OCI-LY7 (cell line): ENCODE results near the gene KRT79. TPM values are rescaled to one million over a fixed set of nuclear protein-coding genes. Genes with fewer than 3 reads are reported as not detected.
A peak's percentile ranks its signal among the peaks of the same experiment; 100 is the strongest.

Experiments used
- BruUV-seq: library from RNA; stranded (reverse); fragments of 400-500 nt; replicated peaks from 2 replicates; lab custom pipeline; 2021; lab: Mats Ljungman, UMichigan
- CTCF ChIA-PET: fragments of 300-600 bp; sonication (Branson Sonifier 250); formaldehyde crosslinking; loops from one replicate; lab custom pipeline; 2022; ENCODE audit warnings: antibody characterized with exemption; ENCODE audit not compliant: unreplicated experiment; lab: Charles Lee
- POLR2A ChIA-PET: fragments of 300-600 bp; sonication (Branson Sonifier 250); formaldehyde crosslinking; loops from one replicate; lab custom pipeline; 2022; ENCODE audit warnings: antibody characterized with exemption; lab: Charles Lee
- DNase-seq: peaks from one replicate; pipeline ENCODE4 v3.0.0-alpha.2; 2015; ENCODE audit warnings: low spot score
- H2AFZ ChIP-seq: fragments of 200-600 bp; sonication (generic), shearing (Covaris generic); 2 replicates; pipeline ENCODE4 v1.6.1; 2014; ENCODE audit warnings: mild to moderate bottlenecking, antibody characterized with exemption, low read length, moderate library complexity
- H3K27ac ChIP-seq: fragments of 200-600 bp; sonication (generic); 2 replicates; pipeline ENCODE4 v1.5.1; 2014; ENCODE audit warnings: mixed run types, low read depth, mild to moderate bottlenecking, moderate library complexity, low read length, inconsistent platforms; ENCODE audit not compliant: poor library complexity, severe bottlenecking
- H3K36me3 ChIP-seq: fragments of 200-600 bp; sonication (generic); 2 replicates; pipeline ENCODE4 v1.6.1; 2014; ENCODE audit warnings: mild to moderate bottlenecking, antibody characterized with exemption, low read length, moderate library complexity, mixed read lengths; ENCODE audit not compliant: insufficient read depth
- H3K4me1 ChIP-seq: fragments of 200-600 bp; sonication (generic); 2 replicates; pipeline ENCODE4 v1.5.1; 2014; ENCODE audit warnings: mild to moderate bottlenecking, low read length; ENCODE audit not compliant: insufficient read depth, poor library complexity, severe bottlenecking
- H3K4me2 ChIP-seq: fragments of 200-600 bp; sonication (generic); 2 replicates; pipeline ENCODE4 v1.6.1; 2014; ENCODE audit warnings: mild to moderate bottlenecking, low read length
- H3K4me3 ChIP-seq: fragments of 200-600 bp; sonication (generic); 2 replicates; pipeline ENCODE4 v1.5.1; 2014; ENCODE audit warnings: mild to moderate bottlenecking, low read depth, low read length; ENCODE audit not compliant: poor library complexity, severe bottlenecking
- H3K79me2 ChIP-seq: fragments of 200-600 bp; sonication (generic); 2 replicates; pipeline ENCODE4 v1.6.1; 2016; ENCODE audit warnings: low read depth, mild to moderate bottlenecking, low read length, moderate library complexity, mixed read lengths; ENCODE audit not compliant: insufficient read depth
- H3K9me2 ChIP-seq: fragments of 200-600 bp; sonication (generic); 2 replicates; pipeline ENCODE4 v1.6.1; 2016; ENCODE audit warnings: mild to moderate bottlenecking, low read length, mixed read lengths; ENCODE audit not compliant: insufficient read depth
- H3K9me3 ChIP-seq: fragments of 200-600 bp; sonication (generic); 2 replicates; pipeline ENCODE4 v1.6.1; 2014; ENCODE audit warnings: mild to moderate bottlenecking, mixed run types, low read length, mixed read lengths
- H4K20me1 ChIP-seq: fragments of 200-600 bp; sonication (generic); 2 replicates; pipeline ENCODE4 v1.6.1; 2014; ENCODE audit warnings: mild to moderate bottlenecking, antibody characterized with exemption, low read length, moderate library complexity, mixed read lengths; ENCODE audit not compliant: insufficient read depth
- EZH2phosphoT487 ChIP-seq: fragments of 200-600 bp; sonication (generic); IDR thresholded peaks from 2 replicates; pipeline ENCODE4 v1.6.1; 2018; ENCODE audit warnings: low read depth, borderline replicate concordance, mild to moderate bottlenecking, mixed run types, antibody characterized with exemption, low read length, moderate library complexity, mixed read lengths
- intact Hi-C: fragments of 100-400 bp; cut with micrococcal nuclease; formaldehyde crosslinking; loops from one replicate; pipeline ENCODE4 v1.10.0; 2022; ENCODE audit not compliant: unreplicated experiment
- total RNA-seq, 2 experiments: library from RNA; depleted of rRNA in 1 of 2; stranded (reverse); fragments of >200 nt in 1 of 2; shearing (Covaris generic) in 1 of 2; gene quantifications; 2 replicates each; pipeline ENCODE4 v1.2.3, GENCODE V29; 2014 to 2022
- TF ChIP-seq, protein P1 (sequence below): fragments of 200-600 bp; sonication (generic); conservative IDR thresholded peaks from 2 replicates; pipeline ENCODE4 v1.5.1; 2014; ENCODE audit warnings: mild to moderate bottlenecking, antibody characterized with exemption, low read length, moderate library complexity, mixed read lengths

Gene KRT79
- total RNA-seq, 2 experiments from 2014 or later: not detected

DNA sequence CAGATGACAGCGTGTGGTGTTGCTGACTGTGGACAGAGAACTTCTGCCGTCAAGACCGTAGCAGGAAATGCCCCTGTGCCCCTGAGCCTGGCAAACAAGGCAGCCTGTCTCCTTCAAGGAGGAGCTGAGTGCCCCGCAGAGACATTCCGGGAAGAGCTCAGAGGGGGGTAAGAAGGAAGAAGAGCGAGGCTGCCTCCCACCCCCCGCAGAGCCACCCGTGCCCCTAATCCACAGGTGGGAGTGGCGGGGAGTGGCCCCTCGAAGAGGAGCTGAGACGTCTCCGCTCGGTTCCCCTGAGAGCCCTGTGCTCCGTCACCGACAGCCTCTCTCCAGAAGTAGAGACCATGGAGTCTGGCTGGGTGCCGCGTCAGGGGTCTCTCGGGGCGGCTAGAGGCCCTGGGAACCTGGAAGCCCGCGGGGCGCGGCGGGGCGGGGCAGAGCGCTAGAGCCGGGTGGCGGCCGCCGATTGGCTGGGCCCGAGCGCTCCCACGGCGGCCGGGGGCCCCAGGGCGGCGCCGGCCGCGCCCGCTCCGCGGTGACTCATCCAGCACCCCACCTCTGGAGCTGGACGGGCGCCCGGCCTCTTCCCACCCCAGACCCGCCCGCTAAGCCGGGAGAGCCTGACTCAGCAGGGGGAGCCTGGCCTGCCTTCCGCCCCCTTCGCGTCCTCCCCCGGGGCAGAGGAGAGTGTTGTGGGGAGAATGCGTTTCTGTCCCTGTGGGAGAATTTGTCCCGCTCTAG is 39.9 kb upstream of the KRT79 start:
- Histone ChIP-seq H3K36me3 (no peaks in the 10 kb centered on the region), H3K9me3 (no peaks in the 10 kb centered on the region), H3K27ac (no peak overlapping the region), H3K9me2 (no peaks in the 10 kb centered on the region), H3K4me3 (peak overlapping the region; percentile 23), H3K4me2 (peak overlapping the region; percentile 46; the same call in 1 of the 2 replicates), H2AFZ (no peak overlapping the region), H4K20me1 (no peaks in the 10 kb centered on the region), H3K4me1 (peaks cover 15% of the 10 kb centered on the region), H3K79me2 (no peaks in the 10 kb centered on the region)
- ChIA-PET POLR2A (no interaction called here), CTCF (interaction anchor here (0.6 kb wide), 1 partner anchor 63 kb away, joined by 3 read pairs; no protein-coding TSS in a partner anchor)
- intact Hi-C loops: no loop called here
- no peak for TF ChIP-seq EZH2phosphoT487
- TF ChIP-seq, protein P1, sequence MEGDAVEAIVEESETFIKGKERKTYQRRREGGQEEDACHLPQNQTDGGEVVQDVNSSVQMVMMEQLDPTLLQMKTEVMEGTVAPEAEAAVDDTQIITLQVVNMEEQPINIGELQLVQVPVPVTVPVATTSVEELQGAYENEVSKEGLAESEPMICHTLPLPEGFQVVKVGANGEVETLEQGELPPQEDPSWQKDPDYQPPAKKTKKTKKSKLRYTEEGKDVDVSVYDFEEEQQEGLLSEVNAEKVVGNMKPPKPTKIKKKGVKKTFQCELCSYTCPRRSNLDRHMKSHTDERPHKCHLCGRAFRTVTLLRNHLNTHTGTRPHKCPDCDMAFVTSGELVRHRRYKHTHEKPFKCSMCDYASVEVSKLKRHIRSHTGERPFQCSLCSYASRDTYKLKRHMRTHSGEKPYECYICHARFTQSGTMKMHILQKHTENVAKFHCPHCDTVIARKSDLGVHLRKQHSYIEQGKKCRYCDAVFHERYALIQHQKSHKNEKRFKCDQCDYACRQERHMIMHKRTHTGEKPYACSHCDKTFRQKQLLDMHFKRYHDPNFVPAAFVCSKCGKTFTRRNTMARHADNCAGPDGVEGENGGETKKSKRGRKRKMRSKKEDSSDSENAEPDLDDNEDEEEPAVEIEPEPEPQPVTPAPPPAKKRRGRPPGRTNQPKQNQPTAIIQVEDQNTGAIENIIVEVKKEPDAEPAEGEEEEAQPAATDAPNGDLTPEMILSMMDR: no peak
- no peak for DNase-seq
- no TSS peak for BruUV-seq

DNA sequence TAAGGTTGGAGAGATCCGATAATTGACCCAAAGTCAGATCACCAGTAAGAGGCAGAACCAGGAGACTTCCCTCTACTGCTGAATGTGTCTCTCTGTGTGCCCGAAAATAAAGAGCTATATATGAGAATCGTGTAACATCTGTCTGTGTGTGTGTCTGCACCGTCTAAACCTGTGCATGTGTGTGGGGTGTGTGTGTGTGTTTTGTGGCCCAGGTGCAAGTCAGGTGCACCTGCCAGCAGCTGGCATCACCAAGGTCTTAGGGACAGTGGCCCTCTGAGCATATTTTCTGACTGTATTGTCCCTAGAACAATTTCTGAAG is 39.4 kb upstream of the KRT79 start:
- no peak for TF ChIP-seq EZH2phosphoT487
- TF ChIP-seq, protein P1: no peak
- H3K4me3 ChIP-seq: no peak overlapping the region
- CTCF ChIA-PET: no interaction called here
- H3K79me2 ChIP-seq: no peaks in the 10 kb centered on the region
- H3K4me1 ChIP-seq: peaks cover 15% of the 10 kb centered on the region
- intact Hi-C loops: no loop called here
- no peak overlapping the region for H3K27ac ChIP-seq
- BruUV-seq: no TSS peak
- no peaks in the 10 kb centered on the region for H3K36me3 ChIP-seq
- POLR2A ChIA-PET: no interaction called here
- H4K20me1 ChIP-seq: no peaks in the 10 kb centered on the region
- H3K4me2 ChIP-seq: no peak overlapping the region
- no peaks in the 10 kb centered on the region for H3K9me3 ChIP-seq
- no peak overlapping the region for H2AFZ ChIP-seq
- H3K9me2 ChIP-seq: no peaks in the 10 kb centered on the region
- no peak for DNase-seq

DNA sequence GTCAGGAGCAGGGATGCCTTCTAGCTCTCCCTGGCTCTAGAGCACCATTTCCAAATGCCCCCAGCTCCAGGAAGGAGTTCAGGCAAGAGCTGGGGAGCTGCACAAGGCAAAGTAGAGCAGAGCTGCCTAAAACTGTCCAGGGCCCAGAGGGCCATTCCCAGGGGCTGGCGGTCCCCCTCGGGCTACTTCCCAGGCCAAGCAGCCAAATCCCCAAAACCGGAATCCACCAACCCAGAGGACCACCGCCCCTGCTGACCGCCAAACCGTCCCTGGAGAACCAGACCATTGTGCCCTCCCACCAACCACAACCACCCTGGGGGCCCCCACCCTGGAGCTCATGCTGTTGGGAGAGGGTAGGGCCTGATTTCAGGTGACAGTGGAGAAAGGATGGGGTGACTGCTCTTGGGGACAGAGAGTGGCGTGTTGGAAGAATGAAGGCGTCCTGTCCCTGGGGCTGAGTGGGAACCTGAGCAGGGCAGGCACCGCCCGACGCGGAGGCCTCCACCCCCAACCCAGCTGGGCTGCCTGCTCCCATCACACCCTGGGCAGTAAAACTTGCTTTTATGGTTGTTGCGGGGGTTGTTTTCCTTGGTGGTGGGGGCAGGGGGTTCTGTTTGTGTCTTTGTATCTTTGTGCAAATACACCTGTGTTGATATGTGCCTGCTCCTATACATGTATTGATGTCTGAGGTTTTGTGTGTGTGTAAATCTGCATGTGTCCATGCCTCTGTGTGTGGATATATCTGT is 38.7 kb upstream of the KRT79 start:
- no peak overlapping the region for H2AFZ ChIP-seq
- no peaks in the 10 kb centered on the region for H3K9me3 ChIP-seq
- H4K20me1 ChIP-seq: no peaks in the 10 kb centered on the region
- no peak for TF ChIP-seq EZH2phosphoT487
- TF ChIP-seq, protein P1: no peak
- BruUV-seq: no TSS peak
- ChIA-PET POLR2A (no interaction called here), CTCF (no interaction called here)
- DNase-seq: no peak
- H3K36me3 ChIP-seq: no peaks in the 10 kb centered on the region
- no peak overlapping the region for H3K27ac ChIP-seq
- intact Hi-C loops: no loop called here
- no peak overlapping the region for H3K4me3 ChIP-seq
- no peaks in the 10 kb centered on the region for H3K79me2 ChIP-seq
- no peak overlapping the region for H3K4me2 ChIP-seq
- H3K9me2 ChIP-seq: no peaks in the 10 kb centered on the region
- peaks cover 13% of the 10 kb centered on the region for H3K4me1 ChIP-seq
